ENCODE results near the gene SLFN14.

Gene SLFN14

GRCh38 chr17:35596530-35597233 is 36.1 kb upstream of the SLFN14 start:
- POLR2A ChIA-PET (ENCODE audit: low non-redundant PET): interaction anchor here (0.6 kb wide), 1 partner anchor 31 kb away, joined by 3 read pairs; no protein-coding TSS in a partner anchor
- peak; percentile 37 for TF ChIP-seq CTCF (conservative IDR thresholded peaks at IDR 0.05; ENCODE audit: low read depth)
- no peak overlapping the region for H3K27ac ChIP-seq
- DNase-seq (ENCODE audit: low spot score): no peak
- CTCF ChIA-PET: interaction anchor here (0.6 to 0.7 kb wide), 2 partner anchors 129 to 340 kb away, joined by 3 read pairs; no protein-coding TSS in a partner anchor

GRCh38 chr17:35596072-35596471 is 35.5 kb upstream of the SLFN14 start:
- DNase-seq (ENCODE audit: low spot score): no peak
- ChIA-PET CTCF (interaction anchor here (0.6 to 1.0 kb wide), 2 partner anchors 16 to 339 kb away, joined by 3 to 4 read pairs; no protein-coding TSS in a partner anchor), POLR2A (ENCODE audit: low non-redundant PET) (no interaction called here)
- TF ChIP-seq CTCF (conservative IDR thresholded peaks at IDR 0.05; ENCODE audit: low read depth): no peak
- no peak overlapping the region for H3K27ac ChIP-seq

- TF ChIP-seq CTCF (conservative IDR thresholded peaks at IDR 0.05; ENCODE audit: low read depth): no peak
- peak; percentile 89 for DNase-seq (ENCODE audit: low spot score)
- POLR2A ChIA-PET (ENCODE audit: low non-redundant PET): interaction anchor here (0.6 to 0.7 kb wide), 2 partner anchors 10 to 198 kb away, joined by 4 read pairs; partner anchors contain the start of gene PEX12
- CTCF ChIA-PET: interaction anchor here (0.6 to 1.2 kb wide), 3 partner anchors 19 to 110 kb away, joined by 3 to 4 read pairs (median 4); no protein-coding TSS in a partner anchor
- peak overlapping the region; percentile 97 for H3K27ac ChIP-seq
Observed at GRCh38 chr17:35588196-35588920, 27.7 kb upstream of the SLFN14 start.

- ChIA-PET POLR2A (ENCODE audit: low non-redundant PET) (interaction anchor here (1.1 kb wide), 1 partner anchor 9 kb away, joined by 5 read pairs; the partner anchor contains the start of gene PEX12), CTCF (interaction anchor here (0.7 to 1.2 kb wide), 2 partner anchors 160 to 177 kb away, joined by 3 to 4 read pairs; no protein-coding TSS in a partner anchor)
- peak; percentile 90 for DNase-seq (ENCODE audit: low spot score)
- H3K27ac ChIP-seq: peak within 1 kb of the TSS; percentile 97
- TF ChIP-seq CTCF (conservative IDR thresholded peaks at IDR 0.05; ENCODE audit: low read depth): no peak
Observed at GRCh38 chr17:35587074-35587961, 26.7 kb upstream of the SLFN14 start, which contains the start of gene AP2B1. AP2B1 (plus strand) TSS chr17:35587322; CDS start chr17:35594031, 6,709 bp downstream.

GRCh38 chr17:35586569-35587073 is 26.0 kb upstream of the SLFN14 start:
- POLR2A ChIA-PET (ENCODE audit: low non-redundant PET): interaction anchor here (1.1 kb wide), 1 partner anchor 8 kb away, joined by 5 read pairs; the partner anchor contains the start of gene PEX12
- no peak for TF ChIP-seq CTCF (conservative IDR thresholded peaks at IDR 0.05; ENCODE audit: low read depth)
- CTCF ChIA-PET: interaction anchor here (0.7 to 1.2 kb wide), 2 partner anchors 161 to 177 kb away, joined by 3 to 4 read pairs; no protein-coding TSS in a partner anchor
- peak overlapping the region; percentile 97 for H3K27ac ChIP-seq
- no peak for DNase-seq (ENCODE audit: low spot score)

Data from RWPE1 (cell line).